Thoracic aorta (tissue), 2 donors: Measurements from ENCODE around the gene CDHR1. TPM values are rescaled to one million over a fixed set of nuclear protein-coding genes. Genes with fewer than 3 reads are reported as not detected.

ENCODE experiments used
- ATAC-seq: fragments of 150-250 bp; one replicate; pipeline ENCODE4 v1.8.0; 2017; ENCODE audit warnings: low read depth; ENCODE audit not compliant: insufficient number of reproducible peaks, low FRiP score
- DNase-seq: peaks from one replicate; pipeline ENCODE4 v3.0.0-alpha.2; 2020; ENCODE audit warnings: low spot score
- H3K27ac ChIP-seq, 2 donors: fragments of 200-600 bp; sonication (generic); 1 replicate in 1 of 2; 2 replicates in 1 of 2; pipeline ENCODE4 v1.5.1; 2016; ENCODE audit warnings: mild to moderate bottlenecking in 2 of 2, moderate library complexity in 2 of 2
- H3K27me3 ChIP-seq: fragments of 200-600 bp; sonication (generic); replicated peaks from 2 replicates; pipeline ENCODE4 v1.6.0; 2016; ENCODE audit warnings: mild to moderate bottlenecking; ENCODE audit not compliant: insufficient read depth
- H3K36me3 ChIP-seq: fragments of 200-600 bp; sonication (generic); one replicate; pipeline ENCODE4 v1.5.1; 2016
- H3K4me1 ChIP-seq, 2 donors: fragments of 200-600 bp; sonication (generic); 1 replicate in 1 of 2; 2 replicates in 1 of 2; pipeline versions ENCODE4 v1.5.1 to v1.6.0; 2016; ENCODE audit warnings: low read depth in 2 of 2, mild to moderate bottlenecking in 1 of 2; ENCODE audit not compliant: control insufficient read depth in 1 of 2
- H3K4me3 ChIP-seq: fragments of 200-600 bp; sonication (generic); 2 replicates; pipeline ENCODE4 v1.5.1; 2016; ENCODE audit warnings: mild to moderate bottlenecking
- H3K9me3 ChIP-seq: fragments of 200-600 bp; sonication (generic); 2 replicates; pipeline ENCODE4 v1.5.1; 2016
- total RNA-seq, 2 donors: library from RNA; depleted of rRNA; stranded (reverse); fragments of >200 nt; gene quantifications; one replicate each; pipeline versions ENCODE4 v1.1.0 to v1.2.3, GENCODE V29; 2016
- TF ChIP-seq, protein P1 (sequence below): fragments of 200-600 bp; sonication (generic); IDR thresholded peaks from one replicate; pipeline ENCODE4 v1.5.1; 2019; ENCODE audit warnings: antibody characterized with exemption

Gene CDHR1
- total RNA-seq, 2 donors from 2014 or later, result 0.14 TPM; not detected in 1

DNA sequence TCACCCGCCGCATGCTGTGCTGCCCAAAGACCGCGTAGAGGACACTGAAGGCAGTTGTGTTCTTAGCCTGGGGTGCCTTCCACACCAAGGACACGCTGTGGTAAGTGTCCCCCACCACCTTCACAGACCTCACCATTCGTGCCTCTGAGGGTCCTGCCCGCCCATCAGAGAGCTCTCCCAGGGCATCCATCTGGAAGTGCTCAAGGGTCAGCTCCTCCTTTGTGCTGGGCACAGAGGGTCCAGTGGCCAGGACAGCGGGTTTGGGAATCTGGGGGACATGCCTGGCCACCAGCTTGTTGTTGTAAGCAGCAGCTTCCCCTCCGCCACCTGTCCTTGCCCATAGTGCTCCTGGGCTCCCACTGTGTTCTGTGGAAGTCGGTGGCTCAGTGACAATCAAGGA is 38.0 kb downstream of the CDHR1 start:
- Histone ChIP-seq H3K27me3 (no peaks in the 10 kb centered on the region), H3K36me3 (no peaks in the 10 kb centered on the region), H3K9me3 (no peaks in the 10 kb centered on the region), H3K4me1 (no peaks in the 10 kb centered on the region), H3K27ac (no peak overlapping the region), H3K4me3 (no peak overlapping the region)
- ATAC-seq, result no peak
- no peak for DNase-seq
- TF ChIP-seq, protein P1, sequence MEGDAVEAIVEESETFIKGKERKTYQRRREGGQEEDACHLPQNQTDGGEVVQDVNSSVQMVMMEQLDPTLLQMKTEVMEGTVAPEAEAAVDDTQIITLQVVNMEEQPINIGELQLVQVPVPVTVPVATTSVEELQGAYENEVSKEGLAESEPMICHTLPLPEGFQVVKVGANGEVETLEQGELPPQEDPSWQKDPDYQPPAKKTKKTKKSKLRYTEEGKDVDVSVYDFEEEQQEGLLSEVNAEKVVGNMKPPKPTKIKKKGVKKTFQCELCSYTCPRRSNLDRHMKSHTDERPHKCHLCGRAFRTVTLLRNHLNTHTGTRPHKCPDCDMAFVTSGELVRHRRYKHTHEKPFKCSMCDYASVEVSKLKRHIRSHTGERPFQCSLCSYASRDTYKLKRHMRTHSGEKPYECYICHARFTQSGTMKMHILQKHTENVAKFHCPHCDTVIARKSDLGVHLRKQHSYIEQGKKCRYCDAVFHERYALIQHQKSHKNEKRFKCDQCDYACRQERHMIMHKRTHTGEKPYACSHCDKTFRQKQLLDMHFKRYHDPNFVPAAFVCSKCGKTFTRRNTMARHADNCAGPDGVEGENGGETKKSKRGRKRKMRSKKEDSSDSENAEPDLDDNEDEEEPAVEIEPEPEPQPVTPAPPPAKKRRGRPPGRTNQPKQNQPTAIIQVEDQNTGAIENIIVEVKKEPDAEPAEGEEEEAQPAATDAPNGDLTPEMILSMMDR, result no peak

DNA sequence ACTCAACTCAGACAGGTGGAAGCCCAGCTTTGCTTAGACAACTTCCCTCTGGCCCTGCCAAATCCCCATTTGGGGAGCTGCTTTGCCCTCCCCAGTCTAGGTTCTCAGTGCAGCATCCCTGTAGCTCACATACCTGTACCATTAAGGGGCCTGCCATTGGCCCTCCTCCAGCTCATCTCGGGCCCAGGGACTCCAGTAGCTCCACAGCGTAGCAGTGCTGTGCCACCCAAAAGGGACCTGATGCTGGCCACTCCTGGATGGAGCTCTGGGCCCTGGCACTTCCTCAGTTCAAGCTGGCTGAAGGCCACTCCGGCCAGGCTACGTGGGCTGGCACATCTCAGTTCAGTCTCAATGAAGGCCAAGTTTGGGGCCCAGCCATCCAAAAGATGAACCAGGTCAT is 39.6 kb downstream of the CDHR1 start:
- H3K27ac ChIP-seq, result no peak overlapping the region
- no peak overlapping the region for H3K4me3 ChIP-seq
- no peaks in the 10 kb centered on the region for H3K36me3 ChIP-seq

DNA sequence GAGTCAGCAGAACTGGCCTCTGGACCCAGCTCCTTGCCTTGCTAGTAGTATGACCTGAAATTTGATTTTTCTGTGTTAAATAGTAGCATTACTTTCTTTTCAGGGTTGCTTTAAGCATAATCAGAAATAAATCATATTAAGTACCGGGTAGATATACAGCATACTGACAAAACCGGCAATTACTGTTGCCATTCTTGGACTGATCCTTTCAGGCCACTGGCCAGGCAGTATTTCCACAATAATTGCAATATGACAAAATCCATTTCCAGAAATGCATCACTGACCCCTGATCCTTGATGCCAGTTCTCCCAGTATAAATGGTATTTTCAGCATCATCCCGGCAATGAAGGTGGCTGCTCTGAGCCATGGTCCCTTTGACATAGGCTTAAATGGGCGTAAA is 40.1 kb downstream of the CDHR1 start:
- Histone ChIP-seq H3K27ac (no peak overlapping the region), H3K4me3 (no peak overlapping the region), H3K9me3 (no peaks in the 10 kb centered on the region), H3K36me3 (no peaks in the 10 kb centered on the region), H3K27me3 (no peaks in the 10 kb centered on the region), H3K4me1 (no peaks in the 10 kb centered on the region)
- DNase-seq, result no peak
- TF ChIP-seq, protein P1, result no peak
- ATAC-seq, result no peak

More for the DNA sequence above, 39.6 kb downstream of the CDHR1 start:
- TF ChIP-seq, protein P1, result no peak
- no peak for ATAC-seq
- no peak for DNase-seq
- Histone ChIP-seq H3K4me1 (no peaks in the 10 kb centered on the region), H3K27me3 (no peaks in the 10 kb centered on the region), H3K9me3 (no peaks in the 10 kb centered on the region)

DNA sequence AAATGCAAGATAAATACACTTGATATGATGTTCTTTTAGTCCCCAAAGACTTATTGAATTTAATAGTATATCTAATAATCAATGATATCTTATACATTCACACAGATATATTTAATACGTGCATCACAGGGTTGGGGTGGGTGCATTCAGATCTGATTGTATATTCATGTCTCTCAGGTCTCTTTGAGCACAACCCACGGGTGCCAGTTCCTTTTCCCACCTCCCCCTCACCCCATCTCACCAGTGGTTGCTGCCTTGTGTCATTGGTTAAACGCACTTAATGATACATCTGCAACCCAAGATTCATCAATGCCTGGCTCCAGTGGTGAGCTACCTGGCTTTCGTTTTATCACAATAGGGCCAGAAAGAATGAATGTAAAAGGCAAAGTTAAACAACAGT is 40.8 kb downstream of the CDHR1 start:
- TF ChIP-seq, protein P1, result no peak
- ATAC-seq, result no peak
- H3K36me3 ChIP-seq, result no peaks in the 10 kb centered on the region
- H3K27ac ChIP-seq, result no peak overlapping the region
- H3K4me3 ChIP-seq, result no peak overlapping the region
- no peaks in the 10 kb centered on the region for H3K4me1 ChIP-seq
- H3K9me3 ChIP-seq, result no peaks in the 10 kb centered on the region
- DNase-seq, result no peak
- no peaks in the 10 kb centered on the region for H3K27me3 ChIP-seq

DNA sequence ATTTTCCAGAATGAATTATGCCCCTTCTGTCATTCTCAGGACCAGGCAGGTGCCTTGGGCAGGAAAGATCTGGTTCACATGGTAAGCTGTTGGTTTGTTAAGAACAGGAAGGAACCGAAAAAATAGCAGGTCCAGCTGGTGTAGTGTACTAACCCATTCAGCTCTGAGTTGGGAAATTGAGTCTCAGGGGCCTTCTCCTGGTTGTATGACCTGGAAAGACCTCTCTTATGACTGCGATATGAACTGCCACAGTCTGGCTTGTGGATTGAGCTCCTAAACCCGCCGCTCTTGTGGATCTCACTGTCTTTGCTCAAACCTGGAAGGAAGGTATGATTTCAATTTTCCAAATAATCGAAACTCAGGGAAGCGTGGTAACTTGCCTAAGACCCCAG is 42.5 kb downstream of the CDHR1 start:
- no peak overlapping the region for H3K27ac ChIP-seq
- no peaks in the 10 kb centered on the region for H3K27me3 ChIP-seq
- no peaks in the 10 kb centered on the region for H3K9me3 ChIP-seq
- H3K4me3 ChIP-seq, result no peak overlapping the region
- no peak for ATAC-seq
- no peak for DNase-seq
- TF ChIP-seq, protein P1, result no peak
- no peaks in the 10 kb centered on the region for H3K4me1 ChIP-seq
- no peaks in the 10 kb centered on the region for H3K36me3 ChIP-seq
